ENCODE data around the gene ARHGDIA.

The ARHGDIA gene

DNA sequence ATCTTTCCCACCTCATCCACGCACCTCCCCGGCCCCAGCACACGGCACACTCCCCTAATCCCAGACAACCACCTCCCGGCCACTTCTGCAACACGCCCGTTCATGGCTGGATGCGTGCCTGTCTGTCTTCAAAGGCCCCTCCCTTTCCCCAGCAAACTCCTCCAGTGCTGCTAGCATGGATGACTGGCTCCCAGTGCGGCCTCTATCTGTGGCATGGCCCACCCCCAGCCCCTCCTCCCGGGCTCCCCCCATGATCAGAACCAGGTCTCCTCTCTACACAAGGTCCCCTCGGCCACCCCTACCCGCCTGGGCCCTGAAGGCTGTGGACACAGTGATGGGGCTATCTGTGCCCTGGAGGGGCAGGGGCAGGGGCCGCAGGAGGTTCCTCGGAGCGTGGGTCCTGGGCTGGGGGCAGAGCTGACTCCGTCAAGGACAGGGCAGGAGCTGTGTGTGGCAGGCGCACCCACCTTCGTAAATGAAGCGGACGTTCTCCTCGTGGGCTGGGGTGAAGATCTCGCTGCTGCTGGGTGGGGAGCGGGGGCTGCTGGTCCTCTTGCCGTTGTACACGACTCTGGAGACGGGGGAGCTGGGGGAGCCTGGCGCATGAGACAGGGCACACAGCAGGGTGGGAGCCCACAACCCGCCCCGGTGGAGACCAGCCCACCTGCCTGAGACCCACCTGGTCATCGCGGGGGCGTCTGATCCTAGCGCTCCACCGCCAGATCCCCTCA lies 47.2 kb downstream of the ARHGDIA start:
- no peak for DNase-seq (ENCODE audit: low read depth, low spot score)

DNA sequence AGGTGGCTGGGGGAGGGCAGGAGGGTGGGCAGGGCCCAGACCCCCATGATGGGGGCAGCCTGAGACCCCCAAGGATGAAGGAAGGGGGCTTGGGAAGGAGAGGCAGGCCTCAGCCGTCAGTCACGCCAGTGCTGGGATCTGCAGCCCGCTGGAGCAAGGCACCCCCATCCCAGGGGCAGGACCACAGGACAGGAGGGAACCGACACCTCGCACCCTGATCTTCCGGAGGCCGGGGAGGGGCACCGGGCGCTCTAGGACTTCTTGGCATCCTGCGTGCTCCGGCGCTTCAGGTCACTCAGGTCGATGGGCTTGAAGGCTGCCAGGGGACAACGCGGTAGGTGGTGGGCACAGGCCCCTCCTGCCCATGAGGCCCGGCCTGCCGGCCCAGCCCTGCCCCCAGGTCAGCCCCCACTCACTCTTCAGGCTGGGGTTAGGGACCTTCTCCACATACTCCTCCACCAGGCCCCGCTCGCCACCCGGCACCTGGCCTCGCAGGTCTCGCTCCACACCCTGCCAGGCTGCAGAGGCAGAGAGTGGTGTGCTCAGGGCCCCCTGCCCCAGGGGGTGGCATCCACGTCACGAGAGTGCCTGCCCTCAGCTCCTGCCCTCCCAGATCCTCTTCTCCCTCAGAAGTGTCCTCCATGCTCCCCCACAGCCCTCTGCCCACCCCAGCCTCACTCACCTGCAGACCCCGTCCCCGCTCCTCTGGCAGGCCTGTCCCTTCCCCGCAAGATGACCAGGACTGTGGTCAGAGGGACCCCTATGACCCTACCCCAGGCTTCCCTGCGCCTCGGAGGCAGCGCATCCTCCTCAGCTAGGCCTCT lies 47.9 kb downstream of the ARHGDIA start:
- DNase-seq (ENCODE audit: low read depth, low spot score): no peak

DNA sequence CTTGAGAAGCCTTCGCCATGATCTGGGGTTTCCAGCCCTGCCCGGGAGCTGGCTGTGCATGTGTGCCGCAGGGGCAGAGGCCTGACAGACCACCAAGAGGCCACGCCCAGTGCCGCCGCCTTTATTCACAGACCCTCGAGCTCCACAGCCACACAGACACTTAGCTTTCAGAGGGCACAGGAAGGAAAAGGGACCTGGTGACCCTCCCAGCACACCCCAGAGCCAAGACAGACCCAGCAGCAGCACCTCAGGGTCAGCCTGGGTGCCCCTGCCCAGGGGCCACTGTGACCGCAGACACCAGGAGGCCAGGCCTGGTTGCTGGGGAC lies 48.9 kb downstream of the ARHGDIA start:
- no peak for DNase-seq (ENCODE audit: low read depth, low spot score)

DNA sequence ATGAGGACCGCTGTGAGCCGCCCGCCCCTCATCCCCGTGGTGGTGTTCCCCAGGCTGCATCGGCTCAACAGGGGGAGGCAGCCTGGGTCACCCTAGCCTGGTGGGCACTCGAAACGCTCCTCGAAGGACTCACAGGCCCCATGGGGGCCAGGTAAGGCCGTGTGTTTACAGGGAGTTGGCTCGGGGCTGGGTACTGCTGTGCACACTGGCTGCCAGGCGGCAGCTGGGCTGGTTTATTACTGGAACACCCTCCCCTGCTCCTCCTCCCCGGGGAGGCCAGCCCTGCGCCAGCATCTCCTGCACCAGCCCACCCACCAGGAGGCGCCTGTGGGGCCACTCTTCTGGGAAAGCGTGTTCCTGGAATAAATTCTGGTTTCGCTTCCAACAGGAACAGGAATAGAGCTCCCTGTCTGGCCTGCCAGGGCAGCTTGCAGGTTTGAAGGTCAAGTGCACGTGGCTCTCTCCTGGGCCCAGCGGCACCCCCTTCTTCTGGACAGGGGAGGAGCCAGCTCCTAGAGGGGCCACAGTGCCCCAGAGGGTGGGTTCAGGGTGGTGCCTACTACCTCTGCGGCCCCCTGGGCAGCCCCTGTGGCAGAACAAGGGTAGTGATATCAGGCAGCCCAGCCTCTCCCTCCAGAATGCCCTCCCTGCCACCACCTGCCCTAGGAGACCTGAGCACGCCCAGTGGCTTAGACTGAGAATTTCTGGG lies 49.4 kb downstream of the ARHGDIA start:
- DNase-seq (ENCODE audit: low read depth, low spot score): no peak

DNA sequence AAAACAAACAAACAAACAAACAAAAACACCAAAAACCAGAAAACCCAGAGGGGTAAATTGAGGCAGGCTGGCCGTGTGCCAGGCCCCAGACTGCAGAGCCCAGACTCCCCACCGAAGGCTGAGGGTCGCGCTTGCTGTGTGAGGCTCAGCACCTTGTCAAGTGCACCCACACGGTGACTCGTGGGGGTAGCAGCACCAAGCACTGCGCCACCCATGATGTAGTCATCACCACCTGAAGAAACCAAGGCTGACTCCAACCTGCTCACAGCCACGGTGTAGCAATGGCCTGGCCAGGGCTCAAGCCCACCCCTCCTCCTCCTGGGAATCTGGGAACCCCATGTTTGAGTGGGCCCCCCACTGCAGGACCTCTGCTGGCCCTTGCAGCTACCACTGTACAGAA lies 50.0 kb downstream of the ARHGDIA start:
- DNase-seq (ENCODE audit: low read depth, low spot score): no peak

DNA sequence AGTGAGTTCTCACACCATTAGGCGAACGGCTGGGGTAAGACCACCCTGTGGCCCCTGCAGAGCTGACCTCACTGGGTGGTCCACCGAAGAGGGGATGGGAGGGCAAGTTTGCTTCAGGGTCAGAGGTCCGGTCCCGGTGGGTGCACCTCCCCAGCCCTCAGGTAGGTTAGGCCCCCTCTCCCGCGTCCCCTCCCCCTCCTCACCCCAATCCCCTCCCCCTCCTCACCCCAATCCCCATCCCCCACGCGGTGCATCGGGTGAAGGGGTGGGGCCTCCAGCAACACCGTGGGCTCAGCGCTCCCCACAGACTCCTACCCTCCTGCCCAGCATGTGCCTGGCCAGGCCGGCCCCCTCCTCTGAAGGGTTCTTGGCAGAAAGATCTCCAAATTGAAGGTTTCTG lies 51.4 kb downstream of the ARHGDIA start:
- no peak for DNase-seq (ENCODE audit: low read depth, low spot score)

DNA sequence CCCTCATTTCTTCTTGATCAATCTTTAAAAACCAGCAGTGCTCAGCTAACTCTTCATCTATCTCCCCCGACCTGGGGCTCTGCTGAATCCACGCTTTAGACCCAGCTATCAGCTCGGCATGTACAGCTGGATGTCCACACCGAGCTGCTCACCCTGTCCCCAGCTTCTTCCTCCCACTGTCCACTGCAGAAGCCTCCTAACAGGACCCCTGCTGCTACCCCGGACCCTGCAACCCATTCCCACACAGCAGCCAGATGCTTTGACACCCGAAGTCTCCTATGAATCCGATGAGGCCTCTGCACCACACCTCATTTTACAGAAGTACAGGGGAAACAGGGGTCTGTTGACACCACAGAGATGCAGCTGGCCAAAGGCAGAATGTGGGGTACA lies 53.4 kb downstream of the ARHGDIA start:
- DNase-seq (ENCODE audit: low read depth, low spot score): no peak

Data from brain pericyte (primary cell).